ENCODE data around the gene SVIL.

Gene SVIL

DNA sequence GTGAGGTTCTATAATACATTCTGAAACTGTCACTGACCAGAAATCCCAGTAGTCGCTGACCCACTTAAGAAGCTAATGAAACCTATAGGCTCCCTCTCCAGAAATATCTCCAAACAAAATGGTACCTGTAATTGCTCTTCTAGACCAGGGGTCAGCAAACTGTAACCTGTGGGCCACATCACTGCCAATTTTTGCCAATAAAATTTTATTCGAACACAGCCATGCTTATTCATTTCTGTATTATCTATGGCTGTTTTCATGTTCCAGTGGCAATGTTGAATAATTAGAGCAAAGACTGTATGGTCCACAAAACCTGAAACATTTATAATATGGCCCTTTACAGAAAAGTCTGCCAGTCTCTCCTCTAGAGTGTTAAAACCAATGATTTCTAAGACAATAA, 37.2 kb upstream of the SVIL start:
- DNase-seq (ENCODE audit: low read depth): no peak
- H3K4me3 ChIP-seq (ENCODE audit: low read depth, low read length): no peak overlapping the region
- TF ChIP-seq, protein P1, sequence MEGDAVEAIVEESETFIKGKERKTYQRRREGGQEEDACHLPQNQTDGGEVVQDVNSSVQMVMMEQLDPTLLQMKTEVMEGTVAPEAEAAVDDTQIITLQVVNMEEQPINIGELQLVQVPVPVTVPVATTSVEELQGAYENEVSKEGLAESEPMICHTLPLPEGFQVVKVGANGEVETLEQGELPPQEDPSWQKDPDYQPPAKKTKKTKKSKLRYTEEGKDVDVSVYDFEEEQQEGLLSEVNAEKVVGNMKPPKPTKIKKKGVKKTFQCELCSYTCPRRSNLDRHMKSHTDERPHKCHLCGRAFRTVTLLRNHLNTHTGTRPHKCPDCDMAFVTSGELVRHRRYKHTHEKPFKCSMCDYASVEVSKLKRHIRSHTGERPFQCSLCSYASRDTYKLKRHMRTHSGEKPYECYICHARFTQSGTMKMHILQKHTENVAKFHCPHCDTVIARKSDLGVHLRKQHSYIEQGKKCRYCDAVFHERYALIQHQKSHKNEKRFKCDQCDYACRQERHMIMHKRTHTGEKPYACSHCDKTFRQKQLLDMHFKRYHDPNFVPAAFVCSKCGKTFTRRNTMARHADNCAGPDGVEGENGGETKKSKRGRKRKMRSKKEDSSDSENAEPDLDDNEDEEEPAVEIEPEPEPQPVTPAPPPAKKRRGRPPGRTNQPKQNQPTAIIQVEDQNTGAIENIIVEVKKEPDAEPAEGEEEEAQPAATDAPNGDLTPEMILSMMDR (conservative IDR thresholded peaks at IDR 0.05; ENCODE audit: low read depth, low read length): no peak

DNA sequence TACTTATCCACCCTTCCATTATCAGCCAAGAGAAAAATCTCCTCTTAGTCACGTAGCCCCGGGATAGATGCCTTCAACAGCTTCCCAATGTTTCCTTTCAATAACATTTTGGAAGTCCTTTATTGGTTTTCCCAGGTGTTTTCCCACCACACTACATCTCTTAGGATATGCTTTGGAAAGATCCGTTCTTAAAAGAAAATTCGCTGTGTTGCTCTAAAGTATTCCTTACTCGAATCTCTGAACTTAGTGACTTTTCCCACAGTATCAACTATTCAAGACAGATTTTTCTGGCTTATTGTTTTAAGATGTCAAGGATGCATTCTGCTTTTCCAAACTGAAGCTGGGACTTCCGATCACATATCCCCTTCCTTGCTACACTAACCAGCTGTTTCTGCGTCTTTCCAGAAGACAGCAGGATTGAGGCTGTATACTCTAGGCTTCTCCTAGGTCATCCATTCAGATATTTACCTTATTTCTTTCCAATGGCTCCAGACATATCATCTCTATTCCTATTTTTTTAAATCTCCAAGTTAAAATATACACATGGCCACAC, 36.5 kb upstream of the SVIL start:
- TF ChIP-seq, protein P1 (conservative IDR thresholded peaks at IDR 0.05; ENCODE audit: low read depth, low read length): no peak

DNA sequence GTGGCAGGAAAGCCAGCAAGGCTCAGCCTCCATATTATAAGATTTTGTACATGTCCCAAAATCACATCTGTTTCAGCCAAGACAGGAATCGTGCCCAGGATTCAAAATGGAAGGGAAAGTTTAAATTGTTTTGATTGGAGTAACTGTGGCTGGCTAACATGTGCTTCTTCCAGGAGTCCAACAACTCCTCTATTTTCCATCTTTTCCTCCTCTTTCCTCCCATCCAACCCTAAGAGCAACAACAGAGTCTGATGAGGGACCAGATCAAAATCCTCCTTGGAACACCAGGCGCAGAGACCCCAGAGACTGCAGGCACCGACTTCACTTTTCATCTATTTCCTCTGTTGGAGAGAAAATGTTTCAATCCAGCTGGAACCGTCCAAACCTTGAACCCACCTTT, 36.0 kb upstream of the SVIL start:
- H3K4me3 ChIP-seq (ENCODE audit: low read depth, low read length): no peak overlapping the region
- TF ChIP-seq, protein P1 (conservative IDR thresholded peaks at IDR 0.05; ENCODE audit: low read depth, low read length): no peak
- no peak for DNase-seq (ENCODE audit: low read depth)

More for the DNA sequence above, 36.5 kb upstream of the SVIL start:
- H3K4me3 ChIP-seq (ENCODE audit: low read depth, low read length): no peak overlapping the region
- DNase-seq (ENCODE audit: low read depth): no peak

DNA sequence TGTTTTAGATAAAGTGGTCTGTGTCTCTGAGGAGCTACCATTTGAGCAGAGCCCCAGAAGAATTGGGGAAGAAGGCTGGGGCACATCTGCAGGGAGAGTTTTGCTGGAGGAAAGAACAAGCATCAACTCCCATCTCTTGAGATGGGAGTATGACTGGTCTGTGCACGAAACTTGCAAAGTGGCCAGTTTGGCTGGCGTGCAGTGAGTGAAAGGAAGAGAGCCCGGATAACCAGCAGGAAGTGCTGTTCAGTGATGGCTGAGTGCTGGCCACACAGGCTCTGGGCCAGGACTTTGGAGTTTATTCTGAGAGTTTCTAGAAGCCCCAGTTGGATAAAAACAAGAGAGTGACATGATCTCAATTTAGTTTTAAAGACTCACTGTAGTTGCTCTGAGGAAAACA, 34.4 kb upstream of the SVIL start:
- TF ChIP-seq, protein P1 (conservative IDR thresholded peaks at IDR 0.05; ENCODE audit: low read depth, low read length): no peak
- no peak for DNase-seq (ENCODE audit: low read depth)
- H3K4me3 ChIP-seq (ENCODE audit: low read depth, low read length): no peak overlapping the region

DNA sequence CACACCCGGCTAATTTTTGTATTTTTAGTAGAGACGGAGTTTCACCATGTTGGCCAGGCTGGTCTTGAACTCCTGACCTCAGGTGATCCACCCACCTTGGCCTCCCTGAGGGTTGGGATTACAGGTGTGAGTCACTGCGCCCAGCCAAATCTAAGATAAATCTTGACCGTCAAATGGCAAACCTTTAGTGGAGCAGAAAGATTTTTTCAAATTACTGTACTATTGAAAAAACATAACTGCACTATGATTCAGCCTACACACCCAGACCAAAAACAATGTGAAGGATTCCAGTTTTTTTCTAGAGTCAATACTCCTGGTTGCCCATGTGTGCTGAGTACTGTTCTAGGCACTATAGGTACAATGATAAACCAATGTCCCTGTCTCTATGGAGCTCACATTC, 33.9 kb upstream of the SVIL start:
- TF ChIP-seq, protein P1 (conservative IDR thresholded peaks at IDR 0.05; ENCODE audit: low read depth, low read length): no peak
- DNase-seq (ENCODE audit: low read depth): peak; percentile 24
- no peak overlapping the region for H3K4me3 ChIP-seq (ENCODE audit: low read depth, low read length)

DNA sequence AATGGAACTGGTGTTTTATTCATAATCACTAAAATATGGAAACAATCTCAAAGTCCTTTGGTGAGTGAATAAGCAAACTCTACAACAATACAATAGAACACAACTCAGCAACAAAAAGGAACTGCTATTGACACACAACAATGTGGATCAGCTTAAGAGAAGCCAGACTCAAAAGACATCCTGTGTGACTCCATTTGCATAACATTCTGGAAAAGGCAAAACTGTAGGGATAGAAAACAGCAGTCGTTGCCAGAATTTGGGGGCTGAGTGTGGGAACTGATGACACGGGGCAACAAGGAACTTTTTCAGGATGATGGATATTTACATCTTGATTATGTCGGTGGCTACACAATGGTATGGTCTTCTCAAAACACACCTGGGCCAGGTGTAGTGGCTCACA, 32.4 kb upstream of the SVIL start:
- TF ChIP-seq, protein P1 (conservative IDR thresholded peaks at IDR 0.05; ENCODE audit: low read depth, low read length): no peak
- no peak for DNase-seq (ENCODE audit: low read depth)
- H3K4me3 ChIP-seq (ENCODE audit: low read depth, low read length): no peak overlapping the region

DNA sequence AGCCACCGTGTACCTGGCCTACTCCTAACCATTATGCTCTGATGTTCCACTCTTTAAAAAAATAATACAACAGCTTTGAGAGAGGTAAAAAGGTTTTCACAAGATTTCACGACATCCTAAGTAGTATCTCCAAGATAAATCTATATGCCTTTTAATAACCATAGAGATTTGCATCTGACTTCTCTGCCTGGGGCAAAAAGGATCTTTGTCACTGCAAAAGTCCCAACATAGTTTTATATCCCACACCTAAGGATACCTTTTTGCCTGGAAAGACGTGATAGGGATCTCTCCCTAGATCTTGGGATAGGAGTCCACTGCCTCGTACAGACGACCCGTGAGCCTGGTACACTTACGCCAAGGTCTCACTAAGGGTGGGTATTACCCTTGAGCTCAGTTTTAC, 31.4 kb upstream of the SVIL start:
- no peak overlapping the region for H3K4me3 ChIP-seq (ENCODE audit: low read depth, low read length)
- TF ChIP-seq, protein P1 (conservative IDR thresholded peaks at IDR 0.05; ENCODE audit: low read depth, low read length): no peak
- no peak for DNase-seq (ENCODE audit: low read depth)
